Hepatocyte (in vitro differentiated cells): ENCODE measurements around the gene TFG. TPM values are rescaled to one million over a fixed set of nuclear protein-coding genes. Genes with fewer than 3 reads are reported as not detected.

Experiments
- DNase-seq: peaks from one replicate; pipeline ENCODE4 v3.0.0-alpha.2; 2016; ENCODE audit warnings: low spot score
- H2AFZ ChIP-seq: fragments of 200-600 bp; sonication (generic); 2 replicates; pipeline ENCODE4 v1.6.0; 2016; ENCODE audit warnings: antibody characterized with exemption, mild to moderate bottlenecking
- H3K27ac ChIP-seq: fragments of 200-600 bp; sonication (generic); 2 replicates; pipeline ENCODE4 v1.5.1; 2016; ENCODE audit warnings: mild to moderate bottlenecking
- H3K27me3 ChIP-seq: fragments of 200-600 bp; sonication (generic); 2 replicates; pipeline ENCODE4 v1.6.1; 2016
- H3K36me3 ChIP-seq: fragments of 200-600 bp; sonication (generic); replicated peaks from 2 replicates; pipeline ENCODE4 v1.5.1; 2016; ENCODE audit warnings: low read depth; ENCODE audit not compliant: insufficient read depth
- H3K4me1 ChIP-seq: fragments of 200-600 bp; sonication (generic); 2 replicates; pipeline ENCODE4 v1.5.1; 2016; ENCODE audit warnings: mild to moderate bottlenecking, moderate library complexity; ENCODE audit not compliant: insufficient read depth
- H3K4me2 ChIP-seq: fragments of 200-600 bp; sonication (generic); 2 replicates; pipeline ENCODE4 v1.6.0; 2016
- H3K4me3 ChIP-seq: fragments of 200-600 bp; sonication (generic); 2 replicates; pipeline ENCODE4 v1.5.1; 2016; ENCODE audit warnings: mild to moderate bottlenecking
- H3K79me2 ChIP-seq: fragments of 200-600 bp; sonication (generic); 2 replicates; pipeline ENCODE4 v1.6.0; 2017; ENCODE audit warnings: mild to moderate bottlenecking
- H3K9me2 ChIP-seq: fragments of 200-600 bp; sonication (generic); replicated peaks from 2 replicates; pipeline ENCODE4 v1.6.0; 2017; ENCODE audit warnings: mild to moderate bottlenecking; ENCODE audit not compliant: insufficient read depth
- H3K9me3 ChIP-seq: fragments of 200-600 bp; sonication (generic); 2 replicates; pipeline ENCODE4 v1.5.1; 2016; ENCODE audit warnings: low read depth, mild to moderate bottlenecking
- H4K20me1 ChIP-seq: fragments of 200-600 bp; sonication (generic); 2 replicates; pipeline ENCODE4 v1.6.0; 2016; ENCODE audit warnings: mild to moderate bottlenecking; ENCODE audit not compliant: insufficient read depth, poor library complexity, severe bottlenecking
- EZH2 ChIP-seq: fragments of 200-600 bp; sonication (generic); IDR thresholded peaks from 2 replicates; pipeline ENCODE4 v1.6.1; 2016; ENCODE audit warnings: antibody characterized with exemption, mild to moderate bottlenecking, borderline replicate concordance
- EZH2phosphoT487 ChIP-seq: fragments of 200-600 bp; sonication (generic); IDR thresholded peaks from one replicate; pipeline ENCODE4 v1.6.1; 2018; ENCODE audit warnings: antibody characterized with exemption, mild to moderate bottlenecking, low read depth, moderate library complexity; ENCODE audit not compliant: unreplicated experiment, severe bottlenecking
- WGBS: methylation state at CpG from one replicate; pipeline ENCODE4 v1.1.6; 2016; ENCODE audit warnings: low lambda C conversion rate; ENCODE audit errors: missing lambda C conversion rate; 5-methylcytosine and 5-hydroxymethylcytosine counted together
- polyA plus RNA-seq: library from polyadenylated mRNA; unstranded; fragments of >200 nt; fragmentation: Nextera tagmentation; extraction: Ambion mirVana; gene quantifications from 2 replicates; pipeline ENCODE4 v1.2.1, GENCODE V29; 2016
- total RNA-seq: library from RNA; depleted of rRNA; stranded (reverse); fragments of >200 nt; gene quantifications from 2 replicates; pipeline ENCODE4 v1.2.3, GENCODE V29; 2014
- TF ChIP-seq, protein P1 (sequence below): fragments of 200-600 bp; sonication (generic); IDR thresholded peaks from 2 replicates; pipeline ENCODE4 v1.5.1; 2016; ENCODE audit warnings: antibody characterized with exemption, mild to moderate bottlenecking; ENCODE audit not compliant: poor library complexity

The TFG gene
- total and polyA plus RNA-seq, 2 experiments from 2014 or later, result 150 to 228 TPM

DNA sequence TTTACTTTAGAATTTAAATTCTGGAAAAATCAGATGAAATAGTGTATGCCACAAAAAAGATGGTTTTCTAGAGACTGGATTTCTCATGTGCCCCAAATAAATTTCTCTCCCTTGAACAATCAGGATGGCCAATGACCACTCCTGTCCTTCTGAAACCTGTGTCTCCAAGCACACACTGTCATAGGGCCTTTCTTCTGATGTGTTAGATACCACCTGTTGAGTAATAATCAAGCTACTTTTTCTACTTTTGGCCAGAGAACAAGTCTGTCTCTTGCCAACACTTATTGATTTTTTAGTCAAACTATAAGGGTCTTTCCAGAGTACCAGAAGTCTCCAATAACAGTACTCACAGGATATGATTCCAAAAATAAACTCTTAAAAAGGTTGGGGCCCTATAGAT, 16.1 kb upstream of the TFG start:
- no peak for DNase-seq
- no peak overlapping the region for H3K4me3 ChIP-seq
- no peaks in the 10 kb centered on the region for H3K27me3 ChIP-seq
- no peak overlapping the region for H3K4me2 ChIP-seq
- TF ChIP-seq EZH2, result no peak
- TF ChIP-seq EZH2phosphoT487, result no peak
- TF ChIP-seq, protein P1, sequence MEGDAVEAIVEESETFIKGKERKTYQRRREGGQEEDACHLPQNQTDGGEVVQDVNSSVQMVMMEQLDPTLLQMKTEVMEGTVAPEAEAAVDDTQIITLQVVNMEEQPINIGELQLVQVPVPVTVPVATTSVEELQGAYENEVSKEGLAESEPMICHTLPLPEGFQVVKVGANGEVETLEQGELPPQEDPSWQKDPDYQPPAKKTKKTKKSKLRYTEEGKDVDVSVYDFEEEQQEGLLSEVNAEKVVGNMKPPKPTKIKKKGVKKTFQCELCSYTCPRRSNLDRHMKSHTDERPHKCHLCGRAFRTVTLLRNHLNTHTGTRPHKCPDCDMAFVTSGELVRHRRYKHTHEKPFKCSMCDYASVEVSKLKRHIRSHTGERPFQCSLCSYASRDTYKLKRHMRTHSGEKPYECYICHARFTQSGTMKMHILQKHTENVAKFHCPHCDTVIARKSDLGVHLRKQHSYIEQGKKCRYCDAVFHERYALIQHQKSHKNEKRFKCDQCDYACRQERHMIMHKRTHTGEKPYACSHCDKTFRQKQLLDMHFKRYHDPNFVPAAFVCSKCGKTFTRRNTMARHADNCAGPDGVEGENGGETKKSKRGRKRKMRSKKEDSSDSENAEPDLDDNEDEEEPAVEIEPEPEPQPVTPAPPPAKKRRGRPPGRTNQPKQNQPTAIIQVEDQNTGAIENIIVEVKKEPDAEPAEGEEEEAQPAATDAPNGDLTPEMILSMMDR, result no peak
- no peak overlapping the region for H2AFZ ChIP-seq
- H3K27ac ChIP-seq, result no peak overlapping the region
- peaks cover 9% of the 10 kb centered on the region for H3K4me1 ChIP-seq
- no peaks in the 10 kb centered on the region for H3K9me2 ChIP-seq
- H4K20me1 ChIP-seq, result no peaks in the 10 kb centered on the region
- H3K36me3 ChIP-seq, result no peaks in the 10 kb centered on the region
- no peaks in the 10 kb centered on the region for H3K9me3 ChIP-seq
- no peaks in the 10 kb centered on the region for H3K79me2 ChIP-seq

GRCh38 chr3:100695696-100696095, 13.6 kb upstream of the TFG start:
- Histone ChIP-seq H3K4me3 (no peak overlapping the region), H3K36me3 (no peaks in the 10 kb centered on the region), H3K79me2 (no peaks in the 10 kb centered on the region), H3K27me3 (no peaks in the 10 kb centered on the region), H3K4me2 (no peak overlapping the region), H3K27ac (no peak overlapping the region), H4K20me1 (no peaks in the 10 kb centered on the region), H2AFZ (no peak overlapping the region), H3K4me1 (peaks cover 15% of the 10 kb centered on the region), H3K9me2 (no peaks in the 10 kb centered on the region), H3K9me3 (no peaks in the 10 kb centered on the region)
- WGBS, result 48% methylated on average over 2 of the region's 2 CpGs
- no peak for TF ChIP-seq EZH2
- no peak for TF ChIP-seq EZH2phosphoT487
- DNase-seq, result no peak

DNA sequence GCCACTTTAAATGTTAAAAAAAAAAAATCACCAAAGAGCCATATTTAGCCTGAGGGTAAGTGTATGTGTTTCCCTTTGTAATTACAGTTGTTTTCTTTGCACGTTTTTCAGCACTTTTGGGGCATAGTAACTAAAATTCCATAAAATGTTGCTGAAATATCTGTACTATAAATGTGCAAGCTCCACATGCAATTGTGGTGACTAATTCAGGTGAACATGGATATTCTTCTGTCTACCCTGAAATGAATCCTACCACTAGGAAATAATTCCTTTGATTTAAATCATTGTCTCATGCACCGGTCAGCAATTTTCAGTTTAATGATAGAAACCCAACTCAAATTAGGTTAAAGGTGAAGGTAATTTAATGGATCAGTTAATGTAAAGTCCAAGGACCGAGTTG, 13.1 kb upstream of the TFG start:
- no peak overlapping the region for H3K27ac ChIP-seq
- no peak for TF ChIP-seq EZH2
- TF ChIP-seq, protein P1, result no peak
- TF ChIP-seq EZH2phosphoT487, result no peak
- 87% methylated on average over 3 of the region's 3 CpGs for WGBS
- no peak overlapping the region for H2AFZ ChIP-seq
- H3K9me3 ChIP-seq, result no peaks in the 10 kb centered on the region
- no peak overlapping the region for H3K4me2 ChIP-seq
- H3K4me1 ChIP-seq, result peaks cover 15% of the 10 kb centered on the region
- no peak for DNase-seq
- no peaks in the 10 kb centered on the region for H3K79me2 ChIP-seq
- no peaks in the 10 kb centered on the region for H3K36me3 ChIP-seq
- H3K4me3 ChIP-seq, result no peak overlapping the region
- no peaks in the 10 kb centered on the region for H4K20me1 ChIP-seq
- H3K9me2 ChIP-seq, result no peaks in the 10 kb centered on the region
- H3K27me3 ChIP-seq, result no peaks in the 10 kb centered on the region

GRCh38 chr3:100697172-100697571, 12.1 kb upstream of the TFG start:
- no peak overlapping the region for H3K4me2 ChIP-seq
- no peak overlapping the region for H3K4me3 ChIP-seq
- H3K4me1 ChIP-seq, result peaks cover 15% of the 10 kb centered on the region
- peak; percentile 38 for DNase-seq
- no peak overlapping the region for H2AFZ ChIP-seq
- 74% methylated on average over 7 of the region's 7 CpGs for WGBS
- TF ChIP-seq, protein P1, result no peak
- TF ChIP-seq EZH2phosphoT487, result no peak
- TF ChIP-seq EZH2, result no peak
- H3K9me2 ChIP-seq, result no peaks in the 10 kb centered on the region
- H3K27me3 ChIP-seq, result no peaks in the 10 kb centered on the region
- no peaks in the 10 kb centered on the region for H3K36me3 ChIP-seq
- no peaks in the 10 kb centered on the region for H4K20me1 ChIP-seq
- H3K9me3 ChIP-seq, result no peaks in the 10 kb centered on the region
- peak overlapping the region; percentile 70 for H3K27ac ChIP-seq
- no peaks in the 10 kb centered on the region for H3K79me2 ChIP-seq
